NT2/D1 (cell line): Measurements from ENCODE around the gene COBL.

Experiments used
- SUZ12 ChIP-seq: IDR thresholded peaks from 2 replicates; pipeline ENCODE4 v1.6.1; 2011; ENCODE audit not compliant: insufficient read length, insufficient read depth; ENCODE audit errors: extremely low read depth
- YY1 ChIP-seq: IDR thresholded peaks from 2 replicates; pipeline ENCODE4 v1.6.1; 2011; ENCODE audit not compliant: insufficient read length, insufficient read depth
- ZNF274 ChIP-seq: IDR thresholded peaks from 2 replicates; pipeline ENCODE4 v1.6.1; 2011; ENCODE audit warnings: mild to moderate bottlenecking, low read depth, low read length

- TF ChIP-seq YY1 (no peak), ZNF274 (no peak), SUZ12 (no peak)
Measured at GRCh38 chr7:51013218-51013786, 303.3 kb downstream of the COBL start.
